HG02970 (cell line): Measurements from ENCODE around the gene SH3RF3.

Experiments
- ATAC-seq: cut with Tn5 transposase; IDR thresholded peaks from one replicate; pipeline ENCODE4 v1.9.1; 2021; ENCODE audit warnings: mild to moderate bottlenecking, moderate library complexity, moderate number of reproducible peaks; ENCODE audit not compliant: unreplicated experiment, low FRiP score

SH3RF3 gene

DNA sequence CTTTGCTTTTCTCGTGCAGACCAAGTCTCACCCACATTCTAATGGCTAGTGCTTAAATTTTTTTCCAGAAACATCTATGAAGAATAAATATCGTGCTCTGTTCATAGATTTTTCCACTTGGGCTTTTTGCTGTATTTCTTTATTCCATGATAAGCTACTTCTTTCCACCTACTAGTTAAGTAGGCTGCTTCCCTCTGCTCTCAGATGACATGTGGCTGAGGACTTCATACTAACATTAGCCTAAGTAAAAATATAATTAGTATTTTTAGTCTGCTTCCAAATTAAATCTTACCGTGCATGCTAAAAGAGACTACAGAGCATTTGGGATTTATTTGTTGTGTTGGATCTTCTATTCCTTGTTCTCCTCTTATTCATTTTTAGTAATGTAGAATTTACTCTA is 102.4 kb downstream of the SH3RF3 start:
- no peak for ATAC-seq

GRCh38 chr2:109231996-109232705 is 103.1 kb downstream of the SH3RF3 start:
- ATAC-seq = no peak

GRCh38 chr2:109232909-109233308 is 103.9 kb downstream of the SH3RF3 start:
- ATAC-seq = no peak

GRCh38 chr2:109233643-109234042 is 104.6 kb downstream of the SH3RF3 start:
- no peak for ATAC-seq

DNA sequence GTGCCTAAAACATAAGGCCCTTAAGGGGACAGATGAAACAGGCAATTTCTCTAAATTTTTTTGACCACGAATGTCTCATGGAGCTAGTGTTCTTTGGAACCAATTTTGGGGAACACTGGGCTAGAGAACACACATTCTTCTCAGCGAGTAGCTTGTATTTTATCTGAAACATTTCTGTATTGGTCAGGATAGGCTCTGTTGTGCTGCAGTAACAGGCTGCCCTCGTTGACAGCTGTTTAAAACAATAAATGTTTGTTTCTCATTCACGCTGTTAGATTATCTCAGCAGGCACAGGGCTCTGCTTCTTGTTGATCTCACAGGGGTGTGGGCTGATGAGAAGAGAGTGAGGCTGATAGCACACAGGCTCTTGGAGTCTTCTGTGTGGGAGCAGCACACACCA is 105.3 kb downstream of the SH3RF3 start:
- no peak for ATAC-seq

DNA sequence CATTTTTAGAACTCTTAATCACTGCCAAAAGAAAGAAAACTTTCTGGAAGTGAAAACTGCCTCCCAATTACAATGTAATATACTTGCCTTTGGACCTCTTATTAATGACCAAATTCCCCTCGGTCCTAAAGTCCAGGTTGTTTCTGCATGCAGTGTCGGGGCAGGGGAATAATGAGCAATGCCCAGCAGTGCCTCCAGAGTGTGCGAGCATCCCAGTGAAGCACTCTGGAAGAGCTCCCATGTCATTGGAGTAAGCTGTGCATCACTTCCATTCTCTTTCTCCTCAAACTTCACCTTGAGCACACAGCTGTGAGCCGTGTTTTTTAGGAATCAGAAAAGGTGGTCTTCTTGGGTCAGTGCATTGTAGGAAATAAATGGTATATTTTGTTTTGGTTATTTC is 107.1 kb downstream of the SH3RF3 start:
- no peak for ATAC-seq

GRCh38 chr2:109237792-109238191 is 108.8 kb downstream of the SH3RF3 start:
- no peak for ATAC-seq

GRCh38 chr2:109238580-109238979 is 109.6 kb downstream of the SH3RF3 start:
- ATAC-seq = no peak

DNA sequence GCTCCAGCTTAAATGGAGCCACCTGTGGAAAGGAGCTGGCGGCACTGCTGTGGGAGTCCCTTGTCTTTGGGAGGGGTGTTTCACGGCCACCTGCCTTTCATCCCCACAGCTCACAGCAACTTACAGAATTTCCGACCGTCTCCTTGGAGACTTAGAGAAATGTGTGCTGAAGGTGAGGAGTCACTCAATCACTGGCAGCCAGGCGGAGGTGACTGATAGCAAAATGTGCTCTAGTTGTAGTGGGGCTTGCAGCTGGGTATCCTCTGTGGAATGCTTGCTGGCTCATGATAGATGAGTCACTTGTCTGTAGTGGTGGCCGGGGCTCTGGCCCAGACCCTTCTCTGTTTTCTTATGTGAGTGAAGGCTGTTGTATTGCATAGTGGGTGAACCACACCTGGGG is 110.7 kb downstream of the SH3RF3 start:
- no peak for ATAC-seq

DNA sequence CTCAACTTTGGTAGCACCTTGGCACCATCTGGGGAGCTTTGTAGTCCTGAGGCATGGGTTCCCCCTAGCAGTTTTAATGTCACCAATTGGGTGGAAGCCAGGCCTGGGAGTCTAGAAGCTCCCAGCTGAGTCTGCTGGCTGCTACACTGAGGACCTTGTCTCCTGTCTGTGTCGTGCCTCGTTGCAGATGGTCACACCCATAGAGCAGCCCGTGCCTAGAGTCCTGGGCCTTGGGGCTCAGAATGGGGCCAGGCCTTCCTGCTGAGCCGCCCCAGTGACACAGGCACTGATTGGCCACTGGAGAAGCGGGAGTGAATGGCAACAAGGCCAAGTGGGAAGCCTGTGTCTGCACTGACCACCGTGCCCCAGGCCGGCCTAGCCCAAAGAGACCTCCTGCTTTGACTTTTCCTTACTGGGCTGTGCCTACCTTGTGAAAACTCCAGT is 113.2 kb downstream of the SH3RF3 start:
- ATAC-seq = no peak

DNA sequence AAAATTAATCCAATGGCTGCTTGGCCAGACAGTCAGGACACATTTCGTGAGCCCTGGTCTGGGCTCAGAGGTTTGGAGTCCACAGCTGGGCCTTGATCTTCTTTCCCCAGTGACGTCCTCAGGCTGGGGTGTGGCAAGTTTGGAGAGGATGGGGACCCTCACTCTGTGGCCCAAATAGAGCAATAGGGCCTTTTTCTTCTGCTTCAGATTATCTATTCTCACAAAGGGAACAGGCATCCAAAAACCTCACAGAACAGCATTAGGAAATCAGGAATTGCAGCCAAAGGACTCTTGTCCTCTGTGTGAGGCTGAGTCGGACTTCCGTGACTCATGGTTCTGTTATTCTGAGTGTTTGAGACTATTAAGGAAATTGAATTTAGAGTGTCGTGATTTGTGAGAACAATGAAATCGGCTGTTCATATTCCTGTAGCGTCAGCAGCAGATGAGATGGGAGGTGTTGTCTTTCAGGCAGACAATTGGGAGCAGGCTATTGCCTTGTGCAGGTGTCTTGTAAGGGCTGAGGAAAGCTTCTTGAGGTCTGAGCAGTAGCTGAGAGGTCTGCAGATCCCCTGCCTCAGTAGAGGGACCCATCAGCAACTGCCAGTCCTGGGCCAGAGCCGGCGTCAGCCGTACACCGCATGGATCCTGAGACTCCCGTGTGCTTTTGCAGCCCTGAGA is 113.8 kb downstream of the SH3RF3 start:
- ATAC-seq = no peak

GRCh38 chr2:109243526-109244303 is 114.7 kb downstream of the SH3RF3 start:
- no peak for ATAC-seq

- no peak for ATAC-seq
Measured at GRCh38 chr2:109244304-109244582, 115.2 kb downstream of the SH3RF3 start.

DNA sequence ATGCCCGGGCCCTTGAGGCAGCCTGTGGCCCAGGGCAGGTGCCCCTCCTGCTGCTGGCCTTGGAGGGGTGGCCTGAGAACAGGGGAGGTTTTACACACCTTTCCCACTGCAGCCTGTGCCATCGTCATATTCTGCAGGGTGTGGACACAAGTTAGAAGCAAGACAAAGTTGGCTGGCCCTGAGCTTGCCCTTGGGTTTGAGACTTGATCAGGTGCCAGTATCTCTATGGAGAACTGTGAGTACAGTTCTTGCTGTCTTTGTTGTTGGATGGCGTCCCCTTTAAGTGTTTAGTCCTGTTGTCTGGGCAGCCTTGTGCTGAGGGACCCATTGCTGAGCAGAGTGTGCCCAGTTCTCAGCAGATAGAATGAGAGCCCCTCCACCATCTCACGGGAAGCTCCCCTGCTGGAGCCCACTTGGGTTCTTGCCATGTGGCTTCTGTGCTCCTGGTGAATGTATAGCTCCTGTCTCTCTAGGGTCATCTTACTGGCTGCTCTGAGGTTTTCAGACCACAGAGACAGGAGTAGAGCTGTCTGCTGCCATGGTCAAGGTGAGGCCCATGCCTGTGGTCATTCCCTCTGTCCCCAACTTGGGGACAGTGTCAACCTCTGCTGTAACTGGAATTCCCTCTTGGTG is 115.9 kb downstream of the SH3RF3 start:
- no peak for ATAC-seq

GRCh38 chr2:109246176-109246575 is 117.2 kb downstream of the SH3RF3 start:
- no peak for ATAC-seq

DNA sequence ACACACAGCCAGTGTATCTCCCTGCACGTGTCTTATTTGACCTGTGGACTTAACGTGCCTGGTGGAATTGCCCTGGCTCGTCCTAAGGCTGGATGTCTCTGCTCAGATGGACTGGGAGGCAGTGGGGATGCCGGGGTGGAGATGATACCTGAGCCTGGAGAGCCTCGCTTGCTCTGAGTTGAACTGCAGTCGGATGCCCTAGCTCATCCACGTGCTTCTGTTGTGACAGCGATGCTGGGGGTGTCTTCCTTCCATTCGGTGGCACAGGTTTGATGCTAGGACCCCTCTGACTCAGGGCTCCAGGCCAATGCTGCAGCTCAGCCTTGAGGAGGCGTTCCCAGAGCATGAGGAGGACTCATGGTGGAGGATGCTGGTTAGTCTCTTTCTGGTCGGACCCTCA is 117.6 kb downstream of the SH3RF3 start:
- no peak for ATAC-seq

- ATAC-seq = no peak
Measured at GRCh38 chr2:109247340-109247739, 118.3 kb downstream of the SH3RF3 start.

DNA sequence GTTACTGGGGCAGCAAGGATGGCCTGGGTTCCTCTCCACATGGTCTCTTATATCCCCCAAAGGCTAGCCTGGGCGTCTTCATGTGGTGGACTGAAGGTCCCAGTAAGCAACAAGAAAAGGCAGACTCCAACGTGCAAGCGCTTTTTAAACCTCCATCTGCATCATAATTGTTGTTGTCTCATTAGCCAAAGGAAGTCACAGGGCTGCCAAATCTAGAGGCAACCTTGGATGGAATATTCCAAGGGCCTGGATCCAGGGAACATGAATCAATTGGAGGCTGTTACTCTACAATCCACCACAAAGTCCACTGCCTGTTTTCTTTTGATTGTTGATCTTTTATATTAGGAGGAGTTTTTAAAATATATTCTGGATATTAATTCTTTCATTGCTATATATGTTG is 118.8 kb downstream of the SH3RF3 start:
- ATAC-seq = no peak

GRCh38 chr2:109248590-109248989 is 119.6 kb downstream of the SH3RF3 start:
- no peak for ATAC-seq

GRCh38 chr2:109253217-109253616 is 124.2 kb downstream of the SH3RF3 start:
- no peak for ATAC-seq
